ENCODE data around the gene SLC25A26.

The SLC25A26 gene

GRCh38 chr3:66370179-66370578 is 149.4 kb downstream of the SLC25A26 start:
- Histone ChIP-seq H3K4me1 (ENCODE audit: control insufficient read depth, insufficient read depth, low read length) (peaks cover 20% of the 10 kb centered on the region), H3K4me3 (ENCODE audit: low read depth, low read length) (no peak overlapping the region), H3K36me3 (ENCODE audit: control insufficient read depth, insufficient read depth, low read length) (peaks cover 13% of the 10 kb centered on the region), H3K9ac (ENCODE audit: low read depth, low read length) (no peak overlapping the region), H3K27ac (ENCODE audit: low read depth, low read length) (no peak overlapping the region), H3K9me3 (ENCODE audit: control insufficient read depth, insufficient read depth, low read length) (no peaks in the 10 kb centered on the region), H3K27me3 (ENCODE audit: control insufficient read depth, insufficient read depth, low read length) (no peaks in the 10 kb centered on the region)

GRCh38 chr3:66371432-66371831 is 150.6 kb downstream of the SLC25A26 start:
- Histone ChIP-seq H3K9me3 (ENCODE audit: control insufficient read depth, insufficient read depth, low read length) (no peaks in the 10 kb centered on the region), H3K9ac (ENCODE audit: low read depth, low read length) (no peak overlapping the region), H3K27ac (ENCODE audit: low read depth, low read length) (no peak overlapping the region), H3K4me1 (ENCODE audit: control insufficient read depth, insufficient read depth, low read length) (peaks cover 8% of the 10 kb centered on the region; the same call in 1 of the 2 replicates), H3K4me3 (ENCODE audit: low read depth, low read length) (no peak overlapping the region), H3K27me3 (ENCODE audit: control insufficient read depth, insufficient read depth, low read length) (no peaks in the 10 kb centered on the region), H3K36me3 (ENCODE audit: control insufficient read depth, insufficient read depth, low read length) (peaks cover 26% of the 10 kb centered on the region)

GRCh38 chr3:66372681-66373350 is 152.0 kb downstream of the SLC25A26 start:
- no peaks in the 10 kb centered on the region for H3K4me1 ChIP-seq (ENCODE audit: control insufficient read depth, insufficient read depth, low read length)
- H3K9ac ChIP-seq (ENCODE audit: low read depth, low read length) = no peak overlapping the region
- no peak overlapping the region for H3K27ac ChIP-seq (ENCODE audit: low read depth, low read length)
- H3K36me3 ChIP-seq (ENCODE audit: control insufficient read depth, insufficient read depth, low read length) = peaks cover 39% of the 10 kb centered on the region
- no peaks in the 10 kb centered on the region for H3K27me3 ChIP-seq (ENCODE audit: control insufficient read depth, insufficient read depth, low read length)
- no peaks in the 10 kb centered on the region for H3K9me3 ChIP-seq (ENCODE audit: control insufficient read depth, insufficient read depth, low read length)
- no peak overlapping the region for H3K4me3 ChIP-seq (ENCODE audit: low read depth, low read length)

GRCh38 chr3:66376568-66376967 is 155.8 kb downstream of the SLC25A26 start:
- peaks cover 72% of the 10 kb centered on the region for H3K36me3 ChIP-seq (ENCODE audit: control insufficient read depth, insufficient read depth, low read length)
- H3K27me3 ChIP-seq (ENCODE audit: control insufficient read depth, insufficient read depth, low read length) = no peaks in the 10 kb centered on the region
- H3K4me1 ChIP-seq (ENCODE audit: control insufficient read depth, insufficient read depth, low read length) = no peaks in the 10 kb centered on the region
- H3K4me3 ChIP-seq (ENCODE audit: low read depth, low read length) = no peak overlapping the region
- no peak overlapping the region for H3K27ac ChIP-seq (ENCODE audit: low read depth, low read length)
- H3K9ac ChIP-seq (ENCODE audit: low read depth, low read length) = no peak overlapping the region
- no peaks in the 10 kb centered on the region for H3K9me3 ChIP-seq (ENCODE audit: control insufficient read depth, insufficient read depth, low read length)

- H3K4me3 ChIP-seq (ENCODE audit: low read depth, low read length) = no peak overlapping the region
- H3K9me3 ChIP-seq (ENCODE audit: control insufficient read depth, insufficient read depth, low read length) = no peaks in the 10 kb centered on the region
- no peak overlapping the region for H3K27ac ChIP-seq (ENCODE audit: low read depth, low read length)
- no peak overlapping the region for H3K9ac ChIP-seq (ENCODE audit: low read depth, low read length)
- peaks cover 85% of the 10 kb centered on the region for H3K36me3 ChIP-seq (ENCODE audit: control insufficient read depth, insufficient read depth, low read length)
- no peaks in the 10 kb centered on the region for H3K27me3 ChIP-seq (ENCODE audit: control insufficient read depth, insufficient read depth, low read length)
- H3K4me1 ChIP-seq (ENCODE audit: control insufficient read depth, insufficient read depth, low read length) = no peaks in the 10 kb centered on the region
Observed at GRCh38 chr3:66377800-66378199, 157.0 kb downstream of the SLC25A26 start.

GRCh38 chr3:66378256-66378655 is 157.5 kb downstream of the SLC25A26 start:
- Histone ChIP-seq H3K36me3 (ENCODE audit: control insufficient read depth, insufficient read depth, low read length) (peaks cover 89% of the 10 kb centered on the region), H3K9ac (ENCODE audit: low read depth, low read length) (no peak overlapping the region), H3K4me1 (ENCODE audit: control insufficient read depth, insufficient read depth, low read length) (no peaks in the 10 kb centered on the region), H3K4me3 (ENCODE audit: low read depth, low read length) (no peak overlapping the region), H3K27me3 (ENCODE audit: control insufficient read depth, insufficient read depth, low read length) (no peaks in the 10 kb centered on the region), H3K9me3 (ENCODE audit: control insufficient read depth, insufficient read depth, low read length) (no peaks in the 10 kb centered on the region), H3K27ac (ENCODE audit: low read depth, low read length) (no peak overlapping the region)

- Histone ChIP-seq H3K27ac (ENCODE audit: low read depth, low read length) (no peak overlapping the region), H3K4me3 (ENCODE audit: low read depth, low read length) (no peak overlapping the region)
Observed at GRCh38 chr3:66379565-66379964, 158.8 kb downstream of the SLC25A26 start.

GRCh38 chr3:66380200-66380932 is 159.6 kb downstream of the SLC25A26 start:
- Histone ChIP-seq H3K36me3 (ENCODE audit: control insufficient read depth, insufficient read depth, low read length) (peaks cover 100% of the 10 kb centered on the region), H3K27me3 (ENCODE audit: control insufficient read depth, insufficient read depth, low read length) (no peaks in the 10 kb centered on the region), H3K9me3 (ENCODE audit: control insufficient read depth, insufficient read depth, low read length) (no peaks in the 10 kb centered on the region), H3K9ac (ENCODE audit: low read depth, low read length) (no peak overlapping the region), H3K4me1 (ENCODE audit: control insufficient read depth, insufficient read depth, low read length) (no peaks in the 10 kb centered on the region), H3K27ac (ENCODE audit: low read depth, low read length) (no peak overlapping the region), H3K4me3 (ENCODE audit: low read depth, low read length) (no peak overlapping the region)

More at GRCh38 chr3:66379565-66379964, 158.8 kb downstream of the SLC25A26 start:
- Histone ChIP-seq H3K27me3 (ENCODE audit: control insufficient read depth, insufficient read depth, low read length) (no peaks in the 10 kb centered on the region), H3K36me3 (ENCODE audit: control insufficient read depth, insufficient read depth, low read length) (peaks cover 99% of the 10 kb centered on the region), H3K4me1 (ENCODE audit: control insufficient read depth, insufficient read depth, low read length) (no peaks in the 10 kb centered on the region), H3K9me3 (ENCODE audit: control insufficient read depth, insufficient read depth, low read length) (no peaks in the 10 kb centered on the region), H3K9ac (ENCODE audit: low read depth, low read length) (no peak overlapping the region)

GRCh38 chr3:66381626-66382025 is 160.8 kb downstream of the SLC25A26 start:
- H3K4me3 ChIP-seq (ENCODE audit: low read depth, low read length) = no peak overlapping the region
- no peaks in the 10 kb centered on the region for H3K9me3 ChIP-seq (ENCODE audit: control insufficient read depth, insufficient read depth, low read length)
- no peak overlapping the region for H3K9ac ChIP-seq (ENCODE audit: low read depth, low read length)
- peaks cover 100% of the 10 kb centered on the region for H3K36me3 ChIP-seq (ENCODE audit: control insufficient read depth, insufficient read depth, low read length)
- no peaks in the 10 kb centered on the region for H3K27me3 ChIP-seq (ENCODE audit: control insufficient read depth, insufficient read depth, low read length)
- H3K27ac ChIP-seq (ENCODE audit: low read depth, low read length) = no peak overlapping the region
- no peaks in the 10 kb centered on the region for H3K4me1 ChIP-seq (ENCODE audit: control insufficient read depth, insufficient read depth, low read length)

- Histone ChIP-seq H3K9ac (ENCODE audit: low read depth, low read length) (no peak overlapping the region), H3K4me1 (ENCODE audit: control insufficient read depth, insufficient read depth, low read length) (no peaks in the 10 kb centered on the region), H3K27me3 (ENCODE audit: control insufficient read depth, insufficient read depth, low read length) (no peaks in the 10 kb centered on the region), H3K4me3 (ENCODE audit: low read depth, low read length) (no peak overlapping the region), H3K27ac (ENCODE audit: low read depth, low read length) (no peak overlapping the region), H3K9me3 (ENCODE audit: control insufficient read depth, insufficient read depth, low read length) (no peaks in the 10 kb centered on the region), H3K36me3 (ENCODE audit: control insufficient read depth, insufficient read depth, low read length) (peaks cover 100% of the 10 kb centered on the region)
Observed at GRCh38 chr3:66382142-66382541, 161.3 kb downstream of the SLC25A26 start.

- Histone ChIP-seq H3K36me3 (ENCODE audit: control insufficient read depth, insufficient read depth, low read length) (peaks cover 95% of the 10 kb centered on the region), H3K9me3 (ENCODE audit: control insufficient read depth, insufficient read depth, low read length) (no peaks in the 10 kb centered on the region), H3K4me3 (ENCODE audit: low read depth, low read length) (no peak overlapping the region), H3K4me1 (ENCODE audit: control insufficient read depth, insufficient read depth, low read length) (no peaks in the 10 kb centered on the region), H3K27ac (ENCODE audit: low read depth, low read length) (no peak overlapping the region), H3K9ac (ENCODE audit: low read depth, low read length) (no peak overlapping the region), H3K27me3 (ENCODE audit: control insufficient read depth, insufficient read depth, low read length) (no peaks in the 10 kb centered on the region)
Observed at GRCh38 chr3:66383023-66383422, 162.2 kb downstream of the SLC25A26 start.

Measured in HUES48 (cell line).